Lung (tissue), 12 donors: ENCODE results near the gene TANGO6. TPM values are rescaled to one million over a fixed set of nuclear protein-coding genes. Genes with fewer than 3 reads are reported as not detected.
A peak's percentile ranks its signal among the peaks of the same experiment; 100 is the strongest.

Experiments used
- ATAC-seq: fragments of 200-7000 bp; cut with Tn5 transposase; one replicate; pipeline ENCODE4 v1.9.1; 2020; ENCODE audit warnings: moderate number of reproducible peaks; ENCODE audit not compliant: insufficient read depth, low FRiP score
- DNase-seq, 3 donors: peaks; one replicate each; pipeline ENCODE4 v3.0.0-alpha.2; 2013 to 2017
- H3K27ac ChIP-seq, 2 donors: one replicate each; pipeline ENCODE4 v1.5.1; 2013; ENCODE audit warnings: mild to moderate bottlenecking in 2 of 2, moderate library complexity in 2 of 2, control low read depth in 1 of 2, inconsistent platforms in 1 of 2, low read depth in 1 of 2, low read length in 1 of 2
- H3K27me3 ChIP-seq, 3 donors: one replicate each; pipeline ENCODE4 v1.5.1; 2013; ENCODE audit warnings: low read length in 2 of 3; ENCODE audit not compliant: control insufficient read depth in 3 of 3, insufficient read depth in 3 of 3
- H3K36me3 ChIP-seq, 4 donors: one replicate each; pipeline ENCODE4 v1.5.1; 2013; ENCODE audit warnings: low read length in 4 of 4, mild to moderate bottlenecking in 1 of 4, moderate library complexity in 1 of 4; ENCODE audit not compliant: control insufficient read depth in 4 of 4, insufficient read depth in 4 of 4
- H3K4me1 ChIP-seq, 5 donors: one replicate each; pipeline ENCODE4 v1.5.1; 2013; ENCODE audit warnings: low read length in 5 of 5, mild to moderate bottlenecking in 2 of 5, moderate library complexity in 1 of 5; ENCODE audit not compliant: control insufficient read depth in 5 of 5, insufficient read depth in 5 of 5
- H3K4me3 ChIP-seq: one replicate; pipeline ENCODE4 v1.5.1; 2013; ENCODE audit warnings: mild to moderate bottlenecking, control low read depth, moderate library complexity
- H3K9ac ChIP-seq, 2 donors: one replicate each; pipeline ENCODE4 v1.5.1; 2013; ENCODE audit warnings: low read length in 2 of 2, control low read depth in 1 of 2; ENCODE audit not compliant: insufficient read depth in 1 of 2
- H3K9me3 ChIP-seq, 4 donors: one replicate each; pipeline ENCODE4 v1.5.1; 2013; ENCODE audit warnings: low read length in 3 of 4, mild to moderate bottlenecking in 1 of 4, moderate library complexity in 1 of 4; ENCODE audit not compliant: control insufficient read depth in 4 of 4, insufficient read depth in 3 of 4
- WGBS, 2 donors: extraction: QIAGEN DNeasy Blood & Tissue Kit; methylation state at CpG; one replicate each; pipeline ENCODE4 v1.1.7; 2013; 5-methylcytosine and 5-hydroxymethylcytosine counted together
- polyA plus RNA-seq, 2 donors: library from polyadenylated mRNA; stranded (reverse); fragments of 200-250 nt; gene quantifications; one replicate each; pipeline ENCODE4 v1.2.1, GENCODE V29; 2013
- total RNA-seq, 2 donors: library from RNA; depleted of rRNA in 1 of 2; stranded (reverse); fragments of >200 nt in 1 of 2; gene quantifications; one replicate each; pipeline ENCODE4 v1.2.1, GENCODE V29; 2014 to 2021
- TF ChIP-seq, protein P1 (sequence below): IDR thresholded peaks from 2 replicates; pipeline ENCODE4 v1.5.1; 2012; ENCODE audit warnings: mild to moderate bottlenecking; ENCODE audit errors: control extremely low read depth, extremely low read depth
- donor health status: control.
- donor health status: control.
- donor health status: Bipolar disorder and iron deficiency.
- donor health status: healthy.
- donor health status: DM: yes; HTN: yes; CAD: no.

TANGO6 gene
- total and polyA plus RNA-seq, 4 donors: 2.3 to 19.3 (median 11.9) TPM

DNA sequence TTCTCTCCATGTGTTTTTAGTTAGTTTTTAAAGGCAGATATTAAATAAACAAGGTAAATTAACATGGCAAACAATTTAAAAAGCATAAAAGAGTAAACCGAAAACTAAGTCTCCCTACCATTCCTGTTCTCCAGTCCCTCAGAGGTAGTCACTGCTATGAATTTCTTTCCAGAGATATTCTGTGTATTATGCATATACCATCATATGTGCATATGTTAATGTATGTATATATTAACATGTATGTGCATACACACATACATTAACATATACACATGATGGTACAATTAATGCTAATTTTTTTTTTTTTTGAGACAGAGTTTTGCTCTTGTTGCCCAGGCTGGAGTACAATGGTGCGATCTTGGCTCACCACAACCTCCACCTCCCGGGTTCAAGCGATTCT is 32.5 kb downstream of the TANGO6 start:
- Histone ChIP-seq H3K4me3 (no peak overlapping the region), H3K27ac (no peak overlapping the region), H3K9ac (no peak overlapping the region), H3K9me3 (no peaks in the 10 kb centered on the region), H3K4me1 (no peaks in the 10 kb centered on the region), H3K27me3 (no peaks in the 10 kb centered on the region), H3K36me3 (peaks cover 0 to 12% (median 7%) of the 10 kb centered on the region in 4 donors)
- TF ChIP-seq, protein P1, sequence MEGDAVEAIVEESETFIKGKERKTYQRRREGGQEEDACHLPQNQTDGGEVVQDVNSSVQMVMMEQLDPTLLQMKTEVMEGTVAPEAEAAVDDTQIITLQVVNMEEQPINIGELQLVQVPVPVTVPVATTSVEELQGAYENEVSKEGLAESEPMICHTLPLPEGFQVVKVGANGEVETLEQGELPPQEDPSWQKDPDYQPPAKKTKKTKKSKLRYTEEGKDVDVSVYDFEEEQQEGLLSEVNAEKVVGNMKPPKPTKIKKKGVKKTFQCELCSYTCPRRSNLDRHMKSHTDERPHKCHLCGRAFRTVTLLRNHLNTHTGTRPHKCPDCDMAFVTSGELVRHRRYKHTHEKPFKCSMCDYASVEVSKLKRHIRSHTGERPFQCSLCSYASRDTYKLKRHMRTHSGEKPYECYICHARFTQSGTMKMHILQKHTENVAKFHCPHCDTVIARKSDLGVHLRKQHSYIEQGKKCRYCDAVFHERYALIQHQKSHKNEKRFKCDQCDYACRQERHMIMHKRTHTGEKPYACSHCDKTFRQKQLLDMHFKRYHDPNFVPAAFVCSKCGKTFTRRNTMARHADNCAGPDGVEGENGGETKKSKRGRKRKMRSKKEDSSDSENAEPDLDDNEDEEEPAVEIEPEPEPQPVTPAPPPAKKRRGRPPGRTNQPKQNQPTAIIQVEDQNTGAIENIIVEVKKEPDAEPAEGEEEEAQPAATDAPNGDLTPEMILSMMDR: no peak
- 92 to 94% methylated on average over 3 to 4 of the region's 4 CpGs for WGBS, 2 donors
- ATAC-seq: no peak
- no peak for DNase-seq

DNA sequence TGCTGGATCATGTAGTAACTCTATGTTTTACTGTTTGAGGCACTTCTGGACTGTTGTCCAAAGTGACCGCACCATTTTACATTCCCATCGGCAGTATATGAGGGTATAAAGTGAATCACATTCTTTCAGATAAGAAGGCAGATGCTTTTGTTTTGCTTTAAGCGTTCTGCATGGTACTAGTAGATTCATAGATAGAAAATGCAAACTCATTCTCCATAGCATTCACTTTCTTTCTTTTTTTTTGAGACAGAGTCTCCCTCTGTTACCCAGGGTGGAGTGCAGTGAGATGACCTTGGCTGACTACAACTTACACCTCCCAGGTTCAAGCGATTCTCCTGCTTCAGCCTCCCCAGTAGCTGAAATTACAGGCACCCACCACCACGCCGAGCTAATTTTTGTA is 40.4 kb downstream of the TANGO6 start:
- WGBS, 2 donors: 95 to 96% methylated on average over 6 of the region's 6 CpGs
- H3K4me3 ChIP-seq: no peak overlapping the region
- no peak for DNase-seq
- ATAC-seq: no peak
- H3K27me3 ChIP-seq: no peaks in the 10 kb centered on the region
- H3K4me1 ChIP-seq: peaks cover 0 to 13% (median 0%) of the 10 kb centered on the region in 5 donors
- TF ChIP-seq, protein P1: no peak
- no peak overlapping the region for H3K27ac ChIP-seq
- H3K9ac ChIP-seq: no peak overlapping the region
- H3K9me3 ChIP-seq: no peaks in the 10 kb centered on the region
- H3K36me3 ChIP-seq: peaks cover 0 to 3% (median under 1%) of the 10 kb centered on the region in 4 donors

DNA sequence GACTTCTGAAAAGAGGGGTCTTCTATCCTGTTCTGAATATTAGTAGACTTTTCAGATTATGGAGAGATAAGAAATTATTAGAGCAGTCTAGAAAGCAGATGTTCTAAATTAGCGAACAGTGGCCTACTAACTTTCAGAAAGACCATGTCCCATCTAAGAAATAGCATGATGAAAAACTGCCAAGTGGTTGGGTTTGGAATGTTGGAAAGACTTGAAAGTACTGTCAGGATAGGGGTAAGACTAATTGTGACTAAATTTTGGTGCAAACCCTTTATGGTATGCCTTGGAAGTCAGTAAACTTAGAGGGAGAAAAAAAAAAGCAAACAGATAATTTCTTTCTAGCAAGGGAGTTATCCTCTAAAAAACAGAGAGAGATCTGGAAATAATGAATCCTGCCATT is 41.1 kb downstream of the TANGO6 start:
- H3K4me3 ChIP-seq: no peak overlapping the region
- H3K9me3 ChIP-seq: no peaks in the 10 kb centered on the region
- WGBS, 2 donors: 87 to 90% methylated on average over 1 of the region's 1 CpG
- no peak overlapping the region for H3K9ac ChIP-seq
- peaks cover 0 to 3% (median 0%) of the 10 kb centered on the region in 4 donors for H3K36me3 ChIP-seq
- ATAC-seq (no peak), DNase-seq (peak in 2 of 3 donors; percentile 55 to 61)
- H3K27me3 ChIP-seq: no peaks in the 10 kb centered on the region
- TF ChIP-seq, protein P1: no peak
- H3K27ac ChIP-seq: no peak overlapping the region
- H3K4me1 ChIP-seq: peaks cover 0 to 13% (median 0%) of the 10 kb centered on the region in 5 donors
